Thoracic aorta (tissue), 2 donors: Measurements from ENCODE around the gene OAT. TPM values are rescaled to one million over a fixed set of nuclear protein-coding genes. Genes with fewer than 3 reads are reported as not detected.

ENCODE experiments used
- ATAC-seq: fragments of 150-250 bp; one replicate; pipeline ENCODE4 v1.8.0; 2017; ENCODE audit warnings: low read depth; ENCODE audit not compliant: insufficient number of reproducible peaks, low FRiP score
- DNase-seq: peaks from one replicate; pipeline ENCODE4 v3.0.0-alpha.2; 2020; ENCODE audit warnings: low spot score
- H3K27ac ChIP-seq, 2 donors: fragments of 200-600 bp; sonication (generic); 1 replicate in 1 of 2; 2 replicates in 1 of 2; pipeline ENCODE4 v1.5.1; 2016; ENCODE audit warnings: mild to moderate bottlenecking in 2 of 2, moderate library complexity in 2 of 2
- H3K27me3 ChIP-seq: fragments of 200-600 bp; sonication (generic); replicated peaks from 2 replicates; pipeline ENCODE4 v1.6.0; 2016; ENCODE audit warnings: mild to moderate bottlenecking; ENCODE audit not compliant: insufficient read depth
- H3K36me3 ChIP-seq: fragments of 200-600 bp; sonication (generic); one replicate; pipeline ENCODE4 v1.5.1; 2016
- H3K4me1 ChIP-seq, 2 donors: fragments of 200-600 bp; sonication (generic); 1 replicate in 1 of 2; 2 replicates in 1 of 2; pipeline versions ENCODE4 v1.5.1 to v1.6.0; 2016; ENCODE audit warnings: low read depth in 2 of 2, mild to moderate bottlenecking in 1 of 2; ENCODE audit not compliant: control insufficient read depth in 1 of 2
- H3K4me3 ChIP-seq: fragments of 200-600 bp; sonication (generic); 2 replicates; pipeline ENCODE4 v1.5.1; 2016; ENCODE audit warnings: mild to moderate bottlenecking
- H3K9me3 ChIP-seq: fragments of 200-600 bp; sonication (generic); 2 replicates; pipeline ENCODE4 v1.5.1; 2016
- total RNA-seq, 2 donors: library from RNA; depleted of rRNA; stranded (reverse); fragments of >200 nt; gene quantifications; one replicate each; pipeline versions ENCODE4 v1.1.0 to v1.2.3, GENCODE V29; 2016
- TF ChIP-seq, protein P1 (sequence below): fragments of 200-600 bp; sonication (generic); IDR thresholded peaks from one replicate; pipeline ENCODE4 v1.5.1; 2019; ENCODE audit warnings: antibody characterized with exemption

The OAT gene
- total RNA-seq, 2 donors from 2014 or later, result 74.5 to 83.7 TPM

DNA sequence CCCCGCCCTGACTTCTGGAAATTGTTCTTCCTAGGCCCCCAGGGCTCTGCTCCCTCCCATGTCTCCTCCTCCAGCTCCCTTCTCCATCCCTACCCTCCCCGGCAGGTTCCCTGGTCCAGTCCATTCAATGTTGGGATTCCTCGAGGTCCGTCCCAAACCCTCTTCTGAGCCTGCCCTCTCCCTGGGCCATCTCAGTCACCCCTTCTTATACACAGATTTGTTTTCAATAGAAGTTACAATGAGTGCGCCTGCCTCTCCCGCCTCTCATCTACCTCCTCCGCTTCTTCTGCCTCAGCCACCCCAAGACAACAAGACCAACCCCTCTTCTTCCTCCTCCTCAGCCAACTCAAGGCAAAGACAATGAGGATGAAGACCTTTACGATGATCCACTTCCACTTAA, 67.9 kb downstream of the OAT start:
- no peak overlapping the region for H3K27ac ChIP-seq
- no peak overlapping the region for H3K4me3 ChIP-seq
- TF ChIP-seq, protein P1, sequence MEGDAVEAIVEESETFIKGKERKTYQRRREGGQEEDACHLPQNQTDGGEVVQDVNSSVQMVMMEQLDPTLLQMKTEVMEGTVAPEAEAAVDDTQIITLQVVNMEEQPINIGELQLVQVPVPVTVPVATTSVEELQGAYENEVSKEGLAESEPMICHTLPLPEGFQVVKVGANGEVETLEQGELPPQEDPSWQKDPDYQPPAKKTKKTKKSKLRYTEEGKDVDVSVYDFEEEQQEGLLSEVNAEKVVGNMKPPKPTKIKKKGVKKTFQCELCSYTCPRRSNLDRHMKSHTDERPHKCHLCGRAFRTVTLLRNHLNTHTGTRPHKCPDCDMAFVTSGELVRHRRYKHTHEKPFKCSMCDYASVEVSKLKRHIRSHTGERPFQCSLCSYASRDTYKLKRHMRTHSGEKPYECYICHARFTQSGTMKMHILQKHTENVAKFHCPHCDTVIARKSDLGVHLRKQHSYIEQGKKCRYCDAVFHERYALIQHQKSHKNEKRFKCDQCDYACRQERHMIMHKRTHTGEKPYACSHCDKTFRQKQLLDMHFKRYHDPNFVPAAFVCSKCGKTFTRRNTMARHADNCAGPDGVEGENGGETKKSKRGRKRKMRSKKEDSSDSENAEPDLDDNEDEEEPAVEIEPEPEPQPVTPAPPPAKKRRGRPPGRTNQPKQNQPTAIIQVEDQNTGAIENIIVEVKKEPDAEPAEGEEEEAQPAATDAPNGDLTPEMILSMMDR, result no peak
- H3K27me3 ChIP-seq, result no peaks in the 10 kb centered on the region
- no peak for ATAC-seq
- H3K4me1 ChIP-seq, result peaks cover 0 to 28% of the 10 kb centered on the region in 2 donors
- no peak for DNase-seq
- no peaks in the 10 kb centered on the region for H3K9me3 ChIP-seq
- H3K36me3 ChIP-seq, result no peaks in the 10 kb centered on the region

DNA sequence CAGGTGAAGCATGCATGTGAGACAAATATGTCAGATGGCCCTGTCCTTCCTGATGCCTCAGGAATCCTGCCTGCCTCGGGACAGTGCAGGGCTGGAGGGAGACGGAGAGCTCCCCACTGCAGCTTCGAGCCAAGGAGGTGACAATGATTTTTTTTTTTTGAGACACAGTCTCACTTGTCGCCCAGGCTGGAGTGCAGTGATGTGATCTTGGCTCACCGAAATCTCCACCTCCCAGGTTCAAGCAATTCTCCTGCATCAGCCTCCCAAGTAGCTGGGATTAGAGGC, 68.8 kb downstream of the OAT start:
- Histone ChIP-seq H3K4me1 (peaks cover 0 to 28% of the 10 kb centered on the region in 2 donors), H3K4me3 (no peak overlapping the region), H3K27me3 (no peaks in the 10 kb centered on the region), H3K9me3 (no peaks in the 10 kb centered on the region), H3K36me3 (no peaks in the 10 kb centered on the region), H3K27ac (no peak overlapping the region)
- ATAC-seq, result no peak
- DNase-seq, result no peak
- TF ChIP-seq, protein P1, result no peak

DNA sequence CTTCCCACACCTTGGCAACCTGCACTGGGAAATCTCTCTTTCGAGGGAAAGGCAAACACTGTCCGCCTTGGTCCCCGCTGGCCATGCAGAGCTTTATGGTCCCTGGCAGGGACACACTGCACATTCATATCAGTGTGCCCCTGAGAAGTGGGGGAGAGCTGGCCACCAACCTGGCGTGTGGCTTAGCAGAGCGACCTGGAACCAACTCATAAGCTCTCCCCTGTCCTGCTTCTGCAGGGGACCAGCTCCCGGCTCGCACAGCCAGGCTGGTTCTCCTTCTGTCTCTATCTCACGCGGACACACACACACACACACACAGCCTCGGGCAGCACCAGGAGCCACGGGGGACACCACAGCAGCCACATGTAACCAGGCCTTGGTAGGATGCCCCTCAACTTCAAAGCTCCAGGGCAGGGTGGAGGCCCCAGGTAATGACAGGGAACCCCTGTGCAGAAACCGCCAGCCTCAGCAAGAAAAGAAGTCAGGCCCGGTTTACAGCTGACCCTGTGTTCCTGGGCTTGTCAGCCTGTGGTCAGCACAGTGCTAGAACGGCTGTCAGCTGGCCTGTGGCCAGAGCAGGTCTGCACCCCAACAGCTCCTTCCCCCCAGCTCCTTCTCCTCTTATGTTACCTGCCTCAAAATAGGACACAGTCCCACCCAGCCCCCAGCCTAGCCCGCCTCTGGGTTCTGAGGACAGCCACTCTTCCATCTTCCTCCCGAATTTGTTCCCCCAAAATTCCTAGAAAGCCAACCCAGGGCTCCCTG, 69.3 kb downstream of the OAT start:
- H3K9me3 ChIP-seq, result no peaks in the 10 kb centered on the region
- no peak overlapping the region for H3K27ac ChIP-seq
- H3K36me3 ChIP-seq, result no peaks in the 10 kb centered on the region
- H3K4me3 ChIP-seq, result no peak overlapping the region
- ATAC-seq (no peak), DNase-seq (no peak)
- TF ChIP-seq, protein P1, result no peak
- no peaks in the 10 kb centered on the region for H3K27me3 ChIP-seq
- peaks cover 0 to 23% of the 10 kb centered on the region in 2 donors for H3K4me1 ChIP-seq

DNA sequence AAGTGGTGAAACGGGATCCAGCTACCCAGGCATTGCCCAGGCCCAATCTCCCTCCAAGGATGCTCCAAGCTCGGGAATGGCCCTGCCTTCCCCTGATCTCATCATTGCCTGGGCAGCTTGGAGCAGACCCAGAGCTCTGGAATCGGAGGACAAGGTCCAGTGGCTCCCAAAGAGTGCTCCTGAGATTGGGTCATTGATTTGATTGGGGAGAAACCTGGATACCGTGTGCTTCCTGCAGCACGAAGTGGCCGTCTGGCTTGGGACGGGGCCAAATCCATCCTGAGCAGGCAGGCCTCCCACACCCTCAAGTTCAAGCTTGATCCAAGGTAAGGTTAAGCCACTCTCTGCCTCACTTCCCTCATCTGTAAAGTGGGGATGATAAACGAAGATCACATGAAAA, 69.9 kb downstream of the OAT start:
- ATAC-seq, result no peak
- no peaks in the 10 kb centered on the region for H3K9me3 ChIP-seq
- peaks cover 0 to 17% of the 10 kb centered on the region in 2 donors for H3K4me1 ChIP-seq
- H3K27me3 ChIP-seq, result no peaks in the 10 kb centered on the region
- no peak overlapping the region for H3K4me3 ChIP-seq
- TF ChIP-seq, protein P1, result no peak
- DNase-seq, result no peak
- no peaks in the 10 kb centered on the region for H3K36me3 ChIP-seq
- H3K27ac ChIP-seq, result no peak overlapping the region

DNA sequence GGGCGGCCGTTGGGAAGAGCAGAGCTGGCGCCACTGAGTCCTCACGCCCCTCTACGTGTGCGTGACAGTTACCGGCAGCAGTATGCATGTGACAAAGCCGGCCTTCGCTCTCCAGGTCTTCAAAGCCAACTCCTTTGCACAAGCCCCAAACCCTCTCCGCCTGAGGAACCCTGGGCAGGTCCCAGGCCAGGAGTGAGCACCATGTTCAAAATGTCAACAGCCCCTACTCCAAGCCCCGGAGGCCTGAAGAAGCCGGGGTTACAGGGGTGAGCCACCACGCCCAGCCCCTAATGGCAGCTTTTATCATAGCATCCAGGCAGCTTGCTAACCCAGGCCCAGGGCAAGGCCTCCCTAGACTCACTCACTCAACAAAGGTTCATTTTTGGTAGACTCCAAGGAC, 70.8 kb downstream of the OAT start:
- TF ChIP-seq, protein P1, result no peak
- no peak for DNase-seq
- ATAC-seq, result no peak
- Histone ChIP-seq H3K27ac (no peak overlapping the region), H3K4me3 (no peak overlapping the region), H3K36me3 (no peaks in the 10 kb centered on the region), H3K4me1 (peaks cover 0 to 15% of the 10 kb centered on the region in 2 donors), H3K9me3 (no peaks in the 10 kb centered on the region), H3K27me3 (no peaks in the 10 kb centered on the region)

Other genes starting within 250 kb of the OAT start
- not detected for gene NKX1-2, start 31.1 kb upstream of the OAT start, total RNA-seq
- gene LHPP, start 42.9 kb upstream of the OAT start, total RNA-seq, result 10 to 100 TPM in 1 of 2 donors, 1 to 10 TPM in 1; 7.2 to 24.1 TPM